ENCODE data around the gene PKD2L1.
"Not testable (repeated sequence)": the region's sequence is repeated elsewhere in the genome, so short reads cannot be mapped to it uniquely, and the experiment has no call there.

PKD2L1 gene

GRCh38 chr10:100319707-100320402 lies 10.2 kb downstream of the PKD2L1 start:
- Histone ChIP-seq H3K4me3 (ENCODE audit: low read depth, low read length) (no peak overlapping the region), H3K9ac (ENCODE audit: low read depth, low read length) (no peak overlapping the region), H3K9me3 (ENCODE audit: control insufficient read depth, insufficient read depth, low read length) (no peaks in the 10 kb centered on the region), H3K36me3 (ENCODE audit: control insufficient read depth, insufficient read depth, low read length) (no peaks in the 10 kb centered on the region), H3K4me1 (ENCODE audit: control insufficient read depth, insufficient read depth, low read length) (peaks cover 7% of the 10 kb centered on the region), H3K27me3 (ENCODE audit: control insufficient read depth, insufficient read depth, low read length) (no peaks in the 10 kb centered on the region)

- Histone ChIP-seq H3K36me3 (ENCODE audit: control insufficient read depth, insufficient read depth, low read length) (no peaks in the 10 kb centered on the region), H3K9ac (ENCODE audit: low read depth, low read length) (no peak overlapping the region), H3K9me3 (ENCODE audit: control insufficient read depth, insufficient read depth, low read length) (no peaks in the 10 kb centered on the region), H3K4me1 (ENCODE audit: control insufficient read depth, insufficient read depth, low read length) (peaks cover 7% of the 10 kb centered on the region), H3K27me3 (ENCODE audit: control insufficient read depth, insufficient read depth, low read length) (peaks cover 2% of the 10 kb centered on the region), H3K4me3 (ENCODE audit: low read depth, low read length) (no peak overlapping the region)
Observed at GRCh38 chr10:100318207-100318606, 11.8 kb downstream of the PKD2L1 start.

GRCh38 chr10:100315615-100316014 lies 14.4 kb downstream of the PKD2L1 start:
- Histone ChIP-seq H3K9me3 (ENCODE audit: control insufficient read depth, insufficient read depth, low read length) (no peaks in the 10 kb centered on the region), H3K36me3 (ENCODE audit: control insufficient read depth, insufficient read depth, low read length) (no peaks in the 10 kb centered on the region), H3K9ac (ENCODE audit: low read depth, low read length) (no peak overlapping the region), H3K4me3 (ENCODE audit: low read depth, low read length) (no peak overlapping the region), H3K27me3 (ENCODE audit: control insufficient read depth, insufficient read depth, low read length) (peaks cover 6% of the 10 kb centered on the region), H3K4me1 (ENCODE audit: control insufficient read depth, insufficient read depth, low read length) (peaks cover 7% of the 10 kb centered on the region)

- Histone ChIP-seq H3K36me3 (ENCODE audit: control insufficient read depth, insufficient read depth, low read length) (no peaks in the 10 kb centered on the region), H3K4me1 (ENCODE audit: control insufficient read depth, insufficient read depth, low read length) (peaks cover 7% of the 10 kb centered on the region), H3K9me3 (ENCODE audit: control insufficient read depth, insufficient read depth, low read length) (no peaks in the 10 kb centered on the region), H3K9ac (ENCODE audit: low read depth, low read length) (no peak overlapping the region), H3K27me3 (ENCODE audit: control insufficient read depth, insufficient read depth, low read length) (peaks cover 6% of the 10 kb centered on the region), H3K4me3 (ENCODE audit: low read depth, low read length) (no peak overlapping the region)
Observed at GRCh38 chr10:100311298-100311697, 18.7 kb downstream of the PKD2L1 start.

- Histone ChIP-seq H3K9ac (ENCODE audit: low read depth, low read length) (no peak overlapping the region), H3K27me3 (ENCODE audit: control insufficient read depth, insufficient read depth, low read length) (peaks cover 2% of the 10 kb centered on the region), H3K36me3 (ENCODE audit: control insufficient read depth, insufficient read depth, low read length) (no peaks in the 10 kb centered on the region), H3K4me1 (ENCODE audit: control insufficient read depth, insufficient read depth, low read length) (no peaks in the 10 kb centered on the region), H3K9me3 (ENCODE audit: control insufficient read depth, insufficient read depth, low read length) (no peaks in the 10 kb centered on the region), H3K4me3 (ENCODE audit: low read depth, low read length) (no peak overlapping the region)
Observed at GRCh38 chr10:100307684-100308083, 22.3 kb downstream of the PKD2L1 start.

- Histone ChIP-seq H3K27me3 (ENCODE audit: control insufficient read depth, insufficient read depth, low read length) (no peaks in the 10 kb centered on the region), H3K4me1 (ENCODE audit: control insufficient read depth, insufficient read depth, low read length) (no peaks in the 10 kb centered on the region)
Observed at GRCh38 chr10:100306861-100307260, 23.2 kb downstream of the PKD2L1 start.

GRCh38 chr10:100304414-100304813 lies 25.6 kb downstream of the PKD2L1 start:
- no peaks in the 10 kb centered on the region for H3K4me1 ChIP-seq (ENCODE audit: control insufficient read depth, insufficient read depth, low read length)
- no peaks in the 10 kb centered on the region for H3K27me3 ChIP-seq (ENCODE audit: control insufficient read depth, insufficient read depth, low read length)
- no peak overlapping the region for H3K9ac ChIP-seq (ENCODE audit: low read depth, low read length)
- no peaks in the 10 kb centered on the region for H3K36me3 ChIP-seq (ENCODE audit: control insufficient read depth, insufficient read depth, low read length)
- no peaks in the 10 kb centered on the region for H3K9me3 ChIP-seq (ENCODE audit: control insufficient read depth, insufficient read depth, low read length)
- no peak overlapping the region for H3K4me3 ChIP-seq (ENCODE audit: low read depth, low read length)

More at GRCh38 chr10:100306861-100307260, 23.2 kb downstream of the PKD2L1 start:
- Histone ChIP-seq H3K9ac (ENCODE audit: low read depth, low read length) (no peak overlapping the region), H3K4me3 (ENCODE audit: low read depth, low read length) (no peak overlapping the region), H3K9me3 (ENCODE audit: control insufficient read depth, insufficient read depth, low read length) (no peaks in the 10 kb centered on the region), H3K36me3 (ENCODE audit: control insufficient read depth, insufficient read depth, low read length) (no peaks in the 10 kb centered on the region)

- H3K9me3 ChIP-seq (ENCODE audit: control insufficient read depth, insufficient read depth, low read length): no peaks in the 10 kb centered on the region
- H3K4me1 ChIP-seq (ENCODE audit: control insufficient read depth, insufficient read depth, low read length): no peaks in the 10 kb centered on the region
- no peak overlapping the region for H3K9ac ChIP-seq (ENCODE audit: low read depth, low read length)
- H3K27me3 ChIP-seq (ENCODE audit: control insufficient read depth, insufficient read depth, low read length): no peaks in the 10 kb centered on the region
- no peaks in the 10 kb centered on the region for H3K36me3 ChIP-seq (ENCODE audit: control insufficient read depth, insufficient read depth, low read length)
- no peak overlapping the region for H3K4me3 ChIP-seq (ENCODE audit: low read depth, low read length)
Observed at GRCh38 chr10:100303724-100304319, 26.2 kb downstream of the PKD2L1 start.

- not testable (repeated sequence) for H3K9ac ChIP-seq (ENCODE audit: low read depth, low read length)
Observed at GRCh38 chr10:100301123-100301522, 28.9 kb downstream of the PKD2L1 start.

GRCh38 chr10:100297242-100297641 lies 32.8 kb downstream of the PKD2L1 start:
- no peaks in the 10 kb centered on the region for H3K4me1 ChIP-seq (ENCODE audit: control insufficient read depth, insufficient read depth, low read length)
- no peaks in the 10 kb centered on the region for H3K36me3 ChIP-seq (ENCODE audit: control insufficient read depth, insufficient read depth, low read length)
- no peaks in the 10 kb centered on the region for H3K9me3 ChIP-seq (ENCODE audit: control insufficient read depth, insufficient read depth, low read length)
- no peaks in the 10 kb centered on the region for H3K27me3 ChIP-seq (ENCODE audit: control insufficient read depth, insufficient read depth, low read length)
- no peak overlapping the region for H3K9ac ChIP-seq (ENCODE audit: low read depth, low read length)
- H3K4me3 ChIP-seq (ENCODE audit: low read depth, low read length): no peak overlapping the region

More at GRCh38 chr10:100301123-100301522, 28.9 kb downstream of the PKD2L1 start:
- H3K27me3 ChIP-seq (ENCODE audit: control insufficient read depth, insufficient read depth, low read length); H3K4me1 ChIP-seq (ENCODE audit: control insufficient read depth, insufficient read depth, low read length); H3K9me3 ChIP-seq (ENCODE audit: control insufficient read depth, insufficient read depth, low read length); H3K36me3 ChIP-seq (ENCODE audit: control insufficient read depth, insufficient read depth, low read length); H3K4me3 ChIP-seq (ENCODE audit: low read depth, low read length): not testable (repeated sequence)

GRCh38 chr10:100293066-100293465 lies 37.0 kb downstream of the PKD2L1 start:
- no peak overlapping the region for H3K4me3 ChIP-seq (ENCODE audit: low read depth, low read length)
- no peaks in the 10 kb centered on the region for H3K4me1 ChIP-seq (ENCODE audit: control insufficient read depth, insufficient read depth, low read length)
- no peaks in the 10 kb centered on the region for H3K27me3 ChIP-seq (ENCODE audit: control insufficient read depth, insufficient read depth, low read length)
- H3K9ac ChIP-seq (ENCODE audit: low read depth, low read length): no peak overlapping the region
- no peaks in the 10 kb centered on the region for H3K9me3 ChIP-seq (ENCODE audit: control insufficient read depth, insufficient read depth, low read length)
- H3K36me3 ChIP-seq (ENCODE audit: control insufficient read depth, insufficient read depth, low read length): no peaks in the 10 kb centered on the region

- H3K36me3 ChIP-seq (ENCODE audit: control insufficient read depth, insufficient read depth, low read length); H3K4me1 ChIP-seq (ENCODE audit: control insufficient read depth, insufficient read depth, low read length); H3K4me3 ChIP-seq (ENCODE audit: low read depth, low read length); H3K27me3 ChIP-seq (ENCODE audit: control insufficient read depth, insufficient read depth, low read length); H3K9me3 ChIP-seq (ENCODE audit: control insufficient read depth, insufficient read depth, low read length); H3K9ac ChIP-seq (ENCODE audit: low read depth, low read length): not testable (repeated sequence)
Observed at GRCh38 chr10:100292300-100292699, 37.7 kb downstream of the PKD2L1 start.

Data from iPS-15b (cell line).